GM18861 (cell line): ENCODE results near the gene STAG1.
A peak's percentile ranks its signal among the peaks of the same experiment; 100 is the strongest.
"Not testable (repeated sequence)": the region's sequence is repeated elsewhere in the genome, so short reads cannot be mapped to it uniquely, and the experiment has no call there.

Experiments used
- ATAC-seq: cut with Tn5 transposase; IDR thresholded peaks from one replicate; pipeline ENCODE4 v1.9.1; 2021; ENCODE audit not compliant: unreplicated experiment

The STAG1 gene

DNA sequence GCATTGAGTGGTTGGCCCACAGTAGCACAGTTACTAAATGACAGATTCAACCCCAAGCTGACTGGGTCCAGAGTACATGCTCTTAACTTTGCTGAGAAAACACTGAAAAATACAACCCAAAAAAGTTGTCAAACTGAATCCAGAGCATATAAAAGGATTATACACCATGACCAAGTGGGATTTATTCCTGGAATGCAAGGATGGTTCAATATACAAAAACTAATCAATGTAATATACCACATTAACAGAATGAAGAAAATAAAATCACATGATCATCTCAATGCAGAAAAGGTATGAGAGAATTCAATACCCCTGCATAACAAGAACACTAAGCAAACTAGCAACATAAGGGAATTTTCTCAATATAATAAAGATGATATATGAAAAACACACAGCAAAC is 98.5 kb downstream of the STAG1 start:
- no peak for ATAC-seq

DNA sequence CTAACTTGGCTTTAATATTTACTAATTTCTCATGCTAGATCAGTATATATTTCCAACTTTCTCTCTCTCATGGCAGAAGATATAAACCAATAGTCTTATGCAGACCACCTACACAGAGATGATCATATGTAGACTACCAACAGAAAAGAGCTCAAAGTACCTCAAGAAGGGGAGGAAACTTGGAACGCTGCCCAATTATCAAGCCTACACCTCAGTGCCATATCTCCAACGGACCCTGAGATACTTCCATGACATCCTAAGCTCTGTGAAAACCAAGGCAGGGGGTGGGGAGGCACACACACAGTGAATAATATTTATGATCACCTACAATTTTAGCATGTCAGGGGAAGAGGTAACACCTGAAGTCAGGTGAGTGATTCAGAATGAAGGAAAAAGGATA is 100.6 kb downstream of the STAG1 start:
- no peak for ATAC-seq

- ATAC-seq: no peak
Observed at GRCh38 chr3:136650461-136650860, 101.7 kb downstream of the STAG1 start.

- ATAC-seq: peak; percentile 88
Observed at GRCh38 chr3:136645915-136646314, 106.3 kb downstream of the STAG1 start.

- ATAC-seq: no peak
Observed at GRCh38 chr3:136644212-136644611, 108.0 kb downstream of the STAG1 start.

- ATAC-seq: not testable (repeated sequence)
Observed at GRCh38 chr3:136643380-136643779, 108.8 kb downstream of the STAG1 start.

GRCh38 chr3:136642711-136643110 is 109.5 kb downstream of the STAG1 start:
- ATAC-seq: no peak

DNA sequence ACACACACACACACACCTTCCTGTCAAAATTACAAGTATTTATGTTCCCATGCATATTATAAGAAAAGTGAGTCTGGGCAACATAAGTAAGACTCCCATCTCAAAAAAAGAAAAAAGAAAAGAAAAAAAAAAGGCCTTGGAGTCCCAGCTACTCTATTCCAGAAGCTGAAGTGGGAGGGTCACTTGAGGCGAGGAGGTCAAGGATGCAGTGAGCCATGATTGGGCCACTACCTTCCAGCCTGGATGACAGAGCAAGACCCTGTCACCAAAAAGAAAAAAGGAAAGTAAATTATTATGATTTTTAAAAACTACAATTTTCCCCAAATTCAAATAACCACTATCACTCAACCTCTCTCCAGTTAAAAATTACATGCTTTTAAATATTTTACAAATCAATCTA is 113.1 kb downstream of the STAG1 start:
- ATAC-seq: no peak

DNA sequence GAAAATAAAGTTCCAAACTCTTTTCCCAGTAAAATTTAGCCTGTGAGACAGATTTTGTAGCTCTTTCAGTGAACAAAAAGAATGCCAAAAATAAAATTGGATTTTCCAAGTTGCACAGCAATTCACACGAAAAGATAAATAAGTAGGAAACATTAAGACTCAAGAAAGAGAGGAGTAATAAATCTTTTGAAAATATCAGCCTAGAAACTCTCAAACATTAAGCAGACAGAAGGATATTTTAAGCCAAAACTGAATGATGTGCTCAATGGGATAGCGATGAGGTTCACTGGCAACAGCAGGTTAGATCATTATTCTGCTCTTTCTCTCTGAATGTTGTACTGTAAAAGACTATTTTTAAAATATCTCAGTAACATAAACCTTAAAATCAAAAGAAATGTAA is 115.0 kb downstream of the STAG1 start:
- no peak for ATAC-seq

DNA sequence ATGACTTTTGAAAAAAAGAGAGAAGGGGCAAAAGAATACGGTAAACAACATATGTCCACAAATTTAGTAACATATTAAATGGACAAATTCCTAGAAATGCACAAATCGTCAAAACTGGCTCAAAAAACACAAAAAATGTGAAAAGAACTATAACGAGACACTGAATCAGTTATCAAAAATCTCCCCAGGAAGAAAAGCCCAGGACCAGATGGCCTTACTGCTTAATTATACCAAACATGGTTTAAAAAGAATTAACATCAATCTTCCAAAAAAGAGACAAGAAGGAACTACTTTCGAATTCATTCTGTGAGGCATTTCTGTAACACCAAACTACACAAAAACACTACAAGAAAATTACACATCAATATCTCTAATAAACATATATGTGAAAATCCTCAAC is 117.4 kb downstream of the STAG1 start:
- ATAC-seq: no peak

GRCh38 chr3:136632625-136633081 is 119.5 kb downstream of the STAG1 start:
- no peak for ATAC-seq

DNA sequence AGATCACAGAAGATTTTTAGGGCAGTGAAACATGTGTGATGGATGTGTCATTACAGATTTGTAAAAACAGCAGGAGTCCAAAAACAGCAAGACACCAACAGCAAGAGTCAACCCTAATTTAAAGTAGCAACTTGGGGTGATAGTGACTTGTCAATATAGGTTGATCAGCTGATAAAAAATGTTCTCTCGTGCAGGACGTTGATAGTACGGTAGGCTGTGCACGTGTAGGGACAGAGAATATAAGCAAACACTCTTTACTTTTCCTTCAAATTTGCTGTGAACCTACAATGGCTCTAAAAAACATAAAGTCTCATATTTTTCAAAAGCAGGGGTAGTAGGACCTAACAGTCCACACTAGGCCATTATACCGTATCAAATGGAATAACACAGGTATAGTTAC is 120.8 kb downstream of the STAG1 start:
- ATAC-seq: no peak

- ATAC-seq: no peak
Observed at GRCh38 chr3:136630915-136631314, 121.3 kb downstream of the STAG1 start.

GRCh38 chr3:136626493-136626892 is 125.7 kb downstream of the STAG1 start:
- no peak for ATAC-seq

DNA sequence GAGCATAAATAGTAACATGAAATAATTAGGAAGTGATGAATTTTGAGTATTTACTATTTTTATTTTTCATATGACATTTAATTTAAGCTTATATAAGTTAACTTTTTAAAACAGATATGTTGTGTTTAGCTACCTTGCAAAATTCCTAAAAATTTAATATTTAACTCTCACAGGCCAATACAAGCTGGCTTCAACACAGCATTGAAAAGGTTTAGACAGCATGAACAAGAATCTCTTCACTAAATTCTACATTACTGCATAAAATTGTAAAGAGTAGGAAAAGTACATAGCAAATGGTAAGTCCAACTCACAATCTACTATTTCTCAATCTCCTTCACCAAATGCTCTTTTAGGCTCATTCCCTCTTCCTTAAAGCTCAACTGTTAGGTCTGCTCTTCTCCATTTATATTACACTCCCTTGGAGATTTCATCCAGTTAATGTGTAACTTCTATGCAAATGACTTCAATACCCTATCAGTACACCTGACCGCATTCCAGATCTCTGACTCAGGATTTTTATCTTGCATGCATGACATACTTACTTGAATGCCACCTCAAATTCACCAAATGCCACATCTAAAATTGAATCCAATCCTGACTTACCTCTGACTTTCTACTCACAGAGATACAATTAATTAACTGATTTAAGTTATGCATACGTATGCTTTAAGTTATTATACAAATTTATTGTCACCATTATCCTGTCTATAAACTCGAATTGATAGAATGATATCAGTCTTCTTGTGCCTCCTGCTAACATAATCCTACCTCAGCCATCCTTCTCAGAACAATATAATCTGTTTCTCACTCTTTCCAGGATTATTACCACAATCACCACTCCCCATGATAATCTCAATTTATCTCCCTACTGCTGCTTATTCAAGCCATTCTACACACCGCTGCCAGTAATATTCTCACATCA is 127.0 kb downstream of the STAG1 start:
- no peak for ATAC-seq

GRCh38 chr3:136624371-136624770 is 127.8 kb downstream of the STAG1 start:
- no peak for ATAC-seq

- no peak for ATAC-seq
Observed at GRCh38 chr3:136621628-136622027, 130.6 kb downstream of the STAG1 start.

GRCh38 chr3:136620436-136620835 is 131.7 kb downstream of the STAG1 start:
- no peak for ATAC-seq

- ATAC-seq: not testable (repeated sequence)
Observed at GRCh38 chr3:136617969-136618525, 134.1 kb downstream of the STAG1 start.

- no peak for ATAC-seq
Observed at GRCh38 chr3:136617198-136617597, 135.0 kb downstream of the STAG1 start.

GRCh38 chr3:136612512-136612911 is 139.7 kb downstream of the STAG1 start:
- ATAC-seq: no peak

DNA sequence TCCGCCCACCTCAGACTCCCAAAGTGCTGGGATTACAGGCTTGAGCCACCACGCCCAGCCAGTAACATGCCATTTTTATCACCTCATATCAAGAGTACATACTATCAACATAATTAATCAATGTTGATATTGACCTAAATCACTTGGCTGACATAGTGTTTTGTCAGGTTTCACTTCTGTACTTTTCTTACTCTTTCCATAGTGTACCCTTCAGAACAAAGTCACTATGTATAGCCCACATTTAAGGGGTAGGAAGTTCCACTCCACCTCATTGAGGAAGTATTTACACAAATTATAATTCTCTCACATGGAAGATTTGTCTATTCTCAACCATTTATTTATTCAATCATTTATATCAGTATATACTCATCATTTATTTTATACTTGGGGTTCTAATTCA is 145.2 kb downstream of the STAG1 start:
- no peak for ATAC-seq
